GM23338 (cell line): ENCODE measurements around the gene NNT. TPM values are rescaled to one million over a fixed set of nuclear protein-coding genes. Genes with fewer than 3 reads are reported as not detected.

Source experiments
- ATAC-seq: fragments of 200-7000 bp; cut with Tn5 transposase; 3 replicates; pipeline ENCODE4 v1.9.1; 2020
- DNase-seq: peaks from one replicate; pipeline ENCODE4 v3.0.0-alpha.2; 2015; ENCODE audit warnings: low spot score
- H2AFZ ChIP-seq: fragments of 200-600 bp; sonication (generic); 2 replicates; pipeline ENCODE4 v1.8.0; 2016; ENCODE audit warnings: antibody characterized with exemption, mild to moderate bottlenecking, moderate library complexity
- H3F3A ChIP-seq: fragments of 200-600 bp; sonication (generic); replicated peaks from 2 replicates; pipeline ENCODE4 v1.8.0; 2017; ENCODE audit warnings: antibody characterized with exemption, mixed run types, low read depth
- H3K27ac ChIP-seq: fragments of 200-600 bp; sonication (generic); 2 replicates; pipeline ENCODE4 v1.6.1; 2016; ENCODE audit warnings: low read depth
- H3K27me3 ChIP-seq: fragments of 200-600 bp; sonication (generic); 2 replicates; pipeline ENCODE4 v1.8.0; 2016; ENCODE audit warnings: mild to moderate bottlenecking, mixed run types, moderate library complexity; ENCODE audit not compliant: insufficient read depth
- H3K36me3 ChIP-seq: fragments of 200-600 bp; sonication (generic); 2 replicates; pipeline ENCODE4 v1.8.0; 2016; ENCODE audit warnings: mild to moderate bottlenecking; ENCODE audit not compliant: insufficient read depth
- H3K4me1 ChIP-seq: fragments of 200-600 bp; sonication (generic); 2 replicates; pipeline ENCODE4 v1.8.0; 2016; ENCODE audit warnings: mild to moderate bottlenecking, moderate library complexity; ENCODE audit not compliant: insufficient read depth
- H3K4me2 ChIP-seq: fragments of 200-600 bp; sonication (generic); 2 replicates; pipeline ENCODE4 v1.7.1; 2017; ENCODE audit warnings: mixed run types
- H3K4me3 ChIP-seq: fragments of 200-600 bp; sonication (generic); 2 replicates; pipeline ENCODE4 v1.6.1; 2016; ENCODE audit warnings: mixed run types
- H3K79me2 ChIP-seq: fragments of 200-600 bp; sonication (generic); replicated peaks from 2 replicates; pipeline ENCODE4 v1.8.0; 2017; ENCODE audit warnings: mild to moderate bottlenecking; ENCODE audit not compliant: insufficient read depth
- H3K9me2 ChIP-seq: fragments of 200-600 bp; sonication (generic); 2 replicates; pipeline ENCODE4 v1.8.0; 2017; ENCODE audit not compliant: insufficient read depth
- H4K20me1 ChIP-seq: fragments of 200-600 bp; sonication (generic); replicated peaks from 2 replicates; pipeline ENCODE4 v1.8.0; 2017; ENCODE audit warnings: mild to moderate bottlenecking; ENCODE audit not compliant: insufficient read depth
- H3K27ac Mint-ChIP-seq: 2 replicates; pipeline ENCODE4 v1.8.0; 2020; ENCODE audit warnings: inconsistent platforms, mild to moderate bottlenecking, moderate library complexity, mixed read lengths
- H3K27me3 Mint-ChIP-seq: 3 replicates; pipeline ENCODE4 v1.8.0; 2022; ENCODE audit warnings: low read depth, mild to moderate bottlenecking, moderate library complexity, mixed read lengths, inconsistent platforms; ENCODE audit not compliant: insufficient read depth, poor library complexity
- H3K36me3 Mint-ChIP-seq: 3 replicates; pipeline ENCODE4 v1.8.0; 2021; ENCODE audit warnings: low read depth, mild to moderate bottlenecking, inconsistent platforms, moderate library complexity, mixed read lengths
- H3K4me1 Mint-ChIP-seq: 3 replicates; pipeline ENCODE4 v1.8.0; 2020; ENCODE audit warnings: mild to moderate bottlenecking, inconsistent platforms, mixed read lengths
- H3K4me3 Mint-ChIP-seq: 3 replicates; pipeline ENCODE4 v1.8.0; 2021; ENCODE audit warnings: moderate library complexity, mild to moderate bottlenecking, inconsistent platforms, mixed read lengths
- H3K9me3 Mint-ChIP-seq: 3 replicates; pipeline ENCODE4 v1.8.0; 2020; ENCODE audit warnings: moderate library complexity, mild to moderate bottlenecking, inconsistent platforms, mixed read lengths
- CREB1 ChIP-seq: fragments of 250-450 bp; sonication (Bioruptor Pico); IDR thresholded peaks from 2 replicates; pipeline ENCODE4 v1.5.0; 2020; ENCODE audit warnings: low read depth, mild to moderate bottlenecking, moderate library complexity
- EZH2 ChIP-seq: fragments of 200-600 bp; sonication (generic); IDR thresholded peaks from one replicate; pipeline ENCODE4 v1.8.0; 2017; ENCODE audit warnings: antibody characterized with exemption, mild to moderate bottlenecking, low read depth; ENCODE audit not compliant: unreplicated experiment
- EZH2phosphoT487 ChIP-seq: fragments of 200-600 bp; sonication (generic); IDR thresholded peaks from one replicate; pipeline ENCODE4 v1.8.1; 2018; ENCODE audit warnings: antibody characterized with exemption; ENCODE audit not compliant: unreplicated experiment
- JUNB ChIP-seq: IDR thresholded peaks from one replicate; pipeline ENCODE4 v1.6.1; 2016; ENCODE audit warnings: antibody characterized with exemption; ENCODE audit not compliant: unreplicated experiment
- NANOG ChIP-seq: IDR thresholded peaks from 2 replicates; pipeline ENCODE4 v1.6.1; 2016; ENCODE audit warnings: antibody characterized with exemption, borderline replicate concordance
- POLR2AphosphoS5 ChIP-seq: IDR thresholded peaks from 2 replicates; pipeline ENCODE4 v1.6.1; 2016; ENCODE audit warnings: antibody characterized with exemption, low read depth
- STAT1 ChIP-seq: IDR thresholded peaks from one replicate; pipeline ENCODE4 v1.6.1; 2016; ENCODE audit warnings: antibody characterized with exemption; ENCODE audit not compliant: unreplicated experiment
- ZNF114 ChIP-seq: fragments of 250-450 bp; sonication (Bioruptor Pico); IDR thresholded peaks from 2 replicates; pipeline ENCODE4 v1.5.0; 2020; ENCODE audit warnings: mild to moderate bottlenecking, moderate library complexity
- ZNF331 ChIP-seq: fragments of 250-450 bp; sonication (Bioruptor Pico); IDR thresholded peaks from 2 replicates; pipeline ENCODE4 v1.5.0; 2020; ENCODE audit warnings: low read depth, mild to moderate bottlenecking, moderate library complexity
- ZNF462 ChIP-seq: fragments of 250-450 bp; sonication (Bioruptor Pico); IDR thresholded peaks from 2 replicates; pipeline ENCODE4 v1.5.0; 2020; ENCODE audit warnings: mild to moderate bottlenecking, moderate library complexity
- polyA plus RNA-seq: library from polyadenylated mRNA; unstranded; fragments of >200 nt; fragmentation: Nextera tagmentation; extraction: Ambion mirVana; gene quantifications from 2 replicates; pipeline ENCODE4 v1.2.1, GENCODE V29; 2016
- total RNA-seq: library from RNA; depleted of rRNA; stranded (reverse); fragments of >200 nt; shearing (Covaris generic); gene quantifications from 2 replicates; pipeline ENCODE4 v1.2.3, GENCODE V29; 2014
- TF ChIP-seq, protein P1 (sequence below): IDR thresholded peaks from one replicate; pipeline ENCODE4 v1.6.1; 2018; ENCODE audit warnings: antibody characterized with exemption; ENCODE audit not compliant: unreplicated experiment
- TF ChIP-seq, protein P2 (sequence below), 2 experiments: fragments of 200-600 bp in 1 of 2; sonication (generic) in 1 of 2; conservative IDR thresholded peaks; 2 replicates each; pipeline versions ENCODE4 v1.5.1 to v1.6.1; 2016 to 2017; ENCODE audit warnings: antibody characterized with exemption in 2 of 2, low read depth in 2 of 2, mild to moderate bottlenecking in 2 of 2, moderate library complexity in 1 of 2
- TF ChIP-seq, protein P3 (sequence below): IDR thresholded peaks from 2 replicates; pipeline ENCODE4 v1.6.1; 2016; ENCODE audit warnings: antibody characterized with exemption

NNT gene
- total and polyA plus RNA-seq, 2 experiments from 2014 or later, result 10.8 to 15.9 TPM

GRCh38 chr5:43589310-43589709 is 13.7 kb upstream of the NNT start:
- no peaks in the 10 kb centered on the region; the same call in 1 of the 2 replicates for H3K36me3 ChIP-seq
- H4K20me1 ChIP-seq, result no peaks in the 10 kb centered on the region
- H3F3A ChIP-seq, result no peaks in the 10 kb centered on the region
- no peak overlapping the region for H2AFZ ChIP-seq
- Mint-ChIP-seq H3K4me3 (no peak overlapping the region), H3K27me3 (peaks cover 5% of the 10 kb centered on the region), H3K4me1 (peaks cover 12% of the 10 kb centered on the region), H3K36me3 (peaks cover 16% of the 10 kb centered on the region; the same call in 2 of the 3 replicates), H3K27ac (no peak overlapping the region), H3K9me3 (peaks cover 17% of the 10 kb centered on the region)
- TF ChIP-seq POLR2AphosphoS5 (no peak), EZH2phosphoT487 (no peak), JUNB (no peak), ZNF114 (CRISPR knock-in tag) (no peak), EZH2 (no peak), ZNF331 (CRISPR knock-in tag) (no peak), NANOG (no peak), STAT1 (no peak), ZNF462 (CRISPR knock-in tag) (no peak), CREB1 (no peak)
- TF ChIP-seq, protein P1, sequence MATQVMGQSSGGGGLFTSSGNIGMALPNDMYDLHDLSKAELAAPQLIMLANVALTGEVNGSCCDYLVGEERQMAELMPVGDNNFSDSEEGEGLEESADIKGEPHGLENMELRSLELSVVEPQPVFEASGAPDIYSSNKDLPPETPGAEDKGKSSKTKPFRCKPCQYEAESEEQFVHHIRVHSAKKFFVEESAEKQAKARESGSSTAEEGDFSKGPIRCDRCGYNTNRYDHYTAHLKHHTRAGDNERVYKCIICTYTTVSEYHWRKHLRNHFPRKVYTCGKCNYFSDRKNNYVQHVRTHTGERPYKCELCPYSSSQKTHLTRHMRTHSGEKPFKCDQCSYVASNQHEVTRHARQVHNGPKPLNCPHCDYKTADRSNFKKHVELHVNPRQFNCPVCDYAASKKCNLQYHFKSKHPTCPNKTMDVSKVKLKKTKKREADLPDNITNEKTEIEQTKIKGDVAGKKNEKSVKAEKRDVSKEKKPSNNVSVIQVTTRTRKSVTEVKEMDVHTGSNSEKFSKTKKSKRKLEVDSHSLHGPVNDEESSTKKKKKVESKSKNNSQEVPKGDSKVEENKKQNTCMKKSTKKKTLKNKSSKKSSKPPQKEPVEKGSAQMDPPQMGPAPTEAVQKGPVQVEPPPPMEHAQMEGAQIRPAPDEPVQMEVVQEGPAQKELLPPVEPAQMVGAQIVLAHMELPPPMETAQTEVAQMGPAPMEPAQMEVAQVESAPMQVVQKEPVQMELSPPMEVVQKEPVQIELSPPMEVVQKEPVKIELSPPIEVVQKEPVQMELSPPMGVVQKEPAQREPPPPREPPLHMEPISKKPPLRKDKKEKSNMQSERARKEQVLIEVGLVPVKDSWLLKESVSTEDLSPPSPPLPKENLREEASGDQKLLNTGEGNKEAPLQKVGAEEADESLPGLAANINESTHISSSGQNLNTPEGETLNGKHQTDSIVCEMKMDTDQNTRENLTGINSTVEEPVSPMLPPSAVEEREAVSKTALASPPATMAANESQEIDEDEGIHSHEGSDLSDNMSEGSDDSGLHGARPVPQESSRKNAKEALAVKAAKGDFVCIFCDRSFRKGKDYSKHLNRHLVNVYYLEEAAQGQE, result no peak
- TF ChIP-seq, protein P2, sequence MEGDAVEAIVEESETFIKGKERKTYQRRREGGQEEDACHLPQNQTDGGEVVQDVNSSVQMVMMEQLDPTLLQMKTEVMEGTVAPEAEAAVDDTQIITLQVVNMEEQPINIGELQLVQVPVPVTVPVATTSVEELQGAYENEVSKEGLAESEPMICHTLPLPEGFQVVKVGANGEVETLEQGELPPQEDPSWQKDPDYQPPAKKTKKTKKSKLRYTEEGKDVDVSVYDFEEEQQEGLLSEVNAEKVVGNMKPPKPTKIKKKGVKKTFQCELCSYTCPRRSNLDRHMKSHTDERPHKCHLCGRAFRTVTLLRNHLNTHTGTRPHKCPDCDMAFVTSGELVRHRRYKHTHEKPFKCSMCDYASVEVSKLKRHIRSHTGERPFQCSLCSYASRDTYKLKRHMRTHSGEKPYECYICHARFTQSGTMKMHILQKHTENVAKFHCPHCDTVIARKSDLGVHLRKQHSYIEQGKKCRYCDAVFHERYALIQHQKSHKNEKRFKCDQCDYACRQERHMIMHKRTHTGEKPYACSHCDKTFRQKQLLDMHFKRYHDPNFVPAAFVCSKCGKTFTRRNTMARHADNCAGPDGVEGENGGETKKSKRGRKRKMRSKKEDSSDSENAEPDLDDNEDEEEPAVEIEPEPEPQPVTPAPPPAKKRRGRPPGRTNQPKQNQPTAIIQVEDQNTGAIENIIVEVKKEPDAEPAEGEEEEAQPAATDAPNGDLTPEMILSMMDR (conservative IDR thresholded peaks at IDR 0.05; ENCODE audit: low read depth in 2 of 2), result no peak
- TF ChIP-seq, protein P3, sequence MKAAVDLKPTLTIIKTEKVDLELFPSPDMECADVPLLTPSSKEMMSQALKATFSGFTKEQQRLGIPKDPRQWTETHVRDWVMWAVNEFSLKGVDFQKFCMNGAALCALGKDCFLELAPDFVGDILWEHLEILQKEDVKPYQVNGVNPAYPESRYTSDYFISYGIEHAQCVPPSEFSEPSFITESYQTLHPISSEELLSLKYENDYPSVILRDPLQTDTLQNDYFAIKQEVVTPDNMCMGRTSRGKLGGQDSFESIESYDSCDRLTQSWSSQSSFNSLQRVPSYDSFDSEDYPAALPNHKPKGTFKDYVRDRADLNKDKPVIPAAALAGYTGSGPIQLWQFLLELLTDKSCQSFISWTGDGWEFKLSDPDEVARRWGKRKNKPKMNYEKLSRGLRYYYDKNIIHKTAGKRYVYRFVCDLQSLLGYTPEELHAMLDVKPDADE, result no peak
- no peak overlapping the region for H3K27ac ChIP-seq
- no peak for ATAC-seq
- H3K4me3 ChIP-seq, result no peak overlapping the region
- H3K4me1 ChIP-seq, result peaks cover 12% of the 10 kb centered on the region
- no peak for DNase-seq
- peaks cover 7% of the 10 kb centered on the region; the same call in 1 of the 2 replicates for H3K9me2 ChIP-seq
- H3K4me2 ChIP-seq, result no peak overlapping the region
- H3K79me2 ChIP-seq, result no peaks in the 10 kb centered on the region
- no peaks in the 10 kb centered on the region for H3K27me3 ChIP-seq
